HAP-1 (cell line): Measurements from ENCODE around the gene INPP5A.

Source experiments
- DNase-seq, 2 experiments: peaks; one replicate each; pipeline ENCODE4 v3.0.0-alpha.2; 2016 to 2020; ENCODE audit warnings: low spot score in 2 of 2
- H3K27me3 ChIP-seq: fragments of 250-450 bp; sonication (Bioruptor Pico); 2 replicates; pipeline ENCODE4 v1.5.1; 2020; ENCODE audit warnings: low read depth, mild to moderate bottlenecking, moderate library complexity
- H3K36me3 ChIP-seq: fragments of 250-450 bp; sonication (Bioruptor Pico); replicated peaks from 2 replicates; pipeline ENCODE4 v1.5.1; 2020; ENCODE audit warnings: mild to moderate bottlenecking
- H3K4me1 ChIP-seq: fragments of 250-450 bp; sonication (Bioruptor Pico); 2 replicates; pipeline ENCODE4 v1.5.1; 2020; ENCODE audit warnings: mild to moderate bottlenecking
- H3K4me3 ChIP-seq: fragments of 250-450 bp; sonication (Bioruptor Pico); 2 replicates; pipeline ENCODE4 v1.5.1; 2020; ENCODE audit warnings: mild to moderate bottlenecking, moderate library complexity
- H3K9me3 ChIP-seq: fragments of 250-450 bp; sonication (Bioruptor Pico); 2 replicates; pipeline ENCODE4 v1.5.1; 2020; ENCODE audit warnings: mild to moderate bottlenecking, moderate library complexity
- in situ Hi-C: fragments of 300-500 bp; cut with MboI; formaldehyde crosslinking; loops from 3 replicates; pipeline ENCODE4 v1.14.3; 2020; ENCODE audit warnings: low sequenced_read_pairs, inconsistent platforms, mixed read lengths

The INPP5A gene

DNA sequence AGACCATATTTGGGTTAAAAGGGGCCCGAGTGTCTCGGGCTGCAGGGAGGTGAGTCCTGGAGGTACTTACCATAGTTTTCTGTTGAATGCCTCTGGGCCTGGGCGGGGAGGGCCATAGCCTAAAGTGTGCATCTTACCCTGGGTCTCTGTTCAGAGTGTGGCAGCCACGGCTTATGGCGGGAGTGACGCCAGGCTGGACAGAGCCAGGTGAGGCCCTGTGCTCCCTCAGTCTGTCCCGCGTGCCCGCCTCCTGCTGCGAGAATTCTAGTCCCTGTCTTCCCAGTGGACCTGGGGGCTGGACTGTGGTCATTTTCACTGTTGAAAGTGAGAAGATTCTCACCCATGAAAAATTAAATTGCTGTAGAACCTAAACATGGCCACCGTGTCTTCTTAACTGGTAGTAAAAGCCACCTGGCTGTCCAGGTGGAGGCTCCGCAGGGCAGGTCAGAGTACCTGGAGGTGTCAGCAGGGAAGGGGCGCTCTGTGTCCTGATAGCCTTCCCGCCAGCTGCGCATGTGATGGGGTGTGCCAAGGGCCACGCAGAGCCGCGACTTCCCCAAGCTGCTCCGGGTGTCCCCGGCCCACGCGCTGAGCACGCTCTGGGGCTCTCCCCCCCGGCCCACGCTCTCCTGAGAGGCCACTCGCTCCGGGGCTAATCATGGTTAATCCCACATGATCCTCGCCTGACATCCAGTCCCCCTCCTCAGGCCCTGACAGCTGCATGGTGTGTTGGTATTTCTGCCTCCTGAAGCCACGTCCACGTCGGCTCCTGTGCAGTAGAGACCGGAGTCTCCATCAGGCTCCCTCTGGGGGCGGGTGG lies 20.3 kb downstream of the INPP5A start:
- no peaks in the 10 kb centered on the region for H3K4me1 ChIP-seq
- DNase-seq: no peak
- H3K9me3 ChIP-seq: no peaks in the 10 kb centered on the region
- no peaks in the 10 kb centered on the region for H3K27me3 ChIP-seq
- H3K36me3 ChIP-seq: no peaks in the 10 kb centered on the region
- in situ Hi-C loops: no loop called here
- no peak overlapping the region for H3K4me3 ChIP-seq

DNA sequence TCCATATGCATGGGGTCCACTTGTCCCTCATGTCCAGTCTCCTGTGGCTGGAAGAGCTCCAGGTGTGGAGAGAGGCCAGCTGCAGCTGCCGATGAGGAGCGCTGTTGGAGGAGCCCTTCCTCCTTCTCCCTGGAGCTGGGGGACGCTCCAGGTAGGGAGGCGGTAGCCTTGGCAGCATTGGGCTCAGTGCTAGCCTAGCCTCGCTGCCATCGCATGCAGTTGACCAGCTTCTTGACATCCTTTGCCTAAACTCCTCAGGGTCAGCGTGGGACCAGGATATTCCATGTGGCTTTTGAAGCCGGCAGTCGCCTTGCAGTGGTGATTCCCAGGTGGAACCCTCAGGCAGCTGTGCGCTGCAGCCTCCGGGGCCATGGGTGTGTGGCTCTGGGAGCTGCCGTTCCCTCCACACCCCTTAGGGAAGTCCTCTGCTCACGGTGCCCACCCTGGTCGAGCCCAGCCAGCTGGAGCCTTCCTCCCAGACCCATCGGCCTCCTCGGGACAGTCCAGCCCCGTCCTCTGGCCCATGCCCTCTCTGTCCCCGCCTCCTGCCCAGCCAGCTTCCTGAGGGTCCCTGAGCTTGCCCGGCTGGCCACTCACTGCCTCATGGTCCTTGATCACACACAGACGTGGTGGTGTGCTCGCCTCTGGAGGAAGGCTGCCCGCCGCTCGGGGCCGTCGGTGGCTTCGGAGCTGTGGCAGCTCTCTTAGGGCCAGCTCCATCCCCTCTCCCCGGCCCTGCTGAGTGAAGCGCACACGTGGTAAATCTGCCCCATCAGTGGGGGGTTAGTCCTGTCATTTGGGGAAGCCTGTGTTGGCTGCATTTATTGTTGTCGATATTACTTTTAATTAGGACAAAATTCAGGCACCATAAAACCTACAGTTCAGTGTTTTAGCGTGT lies 21.2 kb downstream of the INPP5A start:
- Histone ChIP-seq H3K9me3 (no peaks in the 10 kb centered on the region), H3K27me3 (no peaks in the 10 kb centered on the region), H3K4me3 (no peak overlapping the region), H3K4me1 (no peaks in the 10 kb centered on the region), H3K36me3 (no peaks in the 10 kb centered on the region)
- no peak for DNase-seq
- in situ Hi-C loops: no loop called here

DNA sequence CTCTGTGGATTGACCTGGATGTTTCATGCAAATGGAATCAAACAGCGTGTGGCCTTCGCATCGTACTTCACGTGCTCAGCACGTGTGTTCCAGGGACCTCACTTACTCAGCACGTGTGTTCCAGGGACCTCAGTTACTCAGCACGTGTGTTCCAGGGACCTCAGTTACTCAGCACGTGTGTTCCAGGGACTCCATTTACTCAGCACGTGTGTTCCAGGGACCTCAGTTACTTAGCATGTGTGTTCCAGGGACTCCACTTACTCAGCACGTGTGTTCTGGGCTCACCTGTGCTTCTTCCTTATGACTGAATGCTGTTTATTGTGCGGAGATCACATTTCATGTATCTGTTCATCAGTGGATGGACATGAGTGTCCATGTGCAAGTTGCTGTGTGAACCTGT lies 22.0 kb downstream of the INPP5A start:
- H3K36me3 ChIP-seq: no peaks in the 10 kb centered on the region
- H3K9me3 ChIP-seq: no peaks in the 10 kb centered on the region
- H3K27me3 ChIP-seq: no peaks in the 10 kb centered on the region
- no peak for DNase-seq
- H3K4me3 ChIP-seq: no peak overlapping the region
- no peaks in the 10 kb centered on the region for H3K4me1 ChIP-seq
- in situ Hi-C loops: no loop called here

DNA sequence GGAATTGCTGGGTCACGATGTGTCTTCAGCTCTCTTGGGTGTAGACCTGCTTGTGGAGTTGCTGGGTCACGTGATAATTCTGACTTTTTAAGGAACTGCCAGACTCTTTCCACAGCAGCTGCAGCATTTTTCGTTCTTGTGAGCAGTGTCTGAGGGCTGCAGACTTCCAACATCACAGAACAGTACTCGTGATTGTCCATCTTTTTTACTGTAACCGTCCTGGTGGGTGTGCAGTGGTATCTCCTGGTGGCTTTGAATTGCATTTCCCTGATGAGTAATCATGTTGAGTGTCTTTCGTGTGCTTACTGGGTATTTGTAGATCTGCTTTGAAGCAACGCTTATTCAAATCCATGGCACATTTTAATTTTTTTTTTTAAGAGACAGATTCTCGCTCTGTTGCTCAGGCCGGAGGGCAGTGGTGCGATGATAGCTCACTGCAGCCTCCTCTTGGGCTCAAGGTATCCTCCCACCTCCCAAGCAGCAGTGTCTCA lies 22.7 kb downstream of the INPP5A start:
- Histone ChIP-seq H3K27me3 (no peaks in the 10 kb centered on the region), H3K4me3 (no peak overlapping the region), H3K9me3 (no peaks in the 10 kb centered on the region), H3K4me1 (no peaks in the 10 kb centered on the region), H3K36me3 (no peaks in the 10 kb centered on the region)
- DNase-seq: no peak
- in situ Hi-C loops: no loop called here

DNA sequence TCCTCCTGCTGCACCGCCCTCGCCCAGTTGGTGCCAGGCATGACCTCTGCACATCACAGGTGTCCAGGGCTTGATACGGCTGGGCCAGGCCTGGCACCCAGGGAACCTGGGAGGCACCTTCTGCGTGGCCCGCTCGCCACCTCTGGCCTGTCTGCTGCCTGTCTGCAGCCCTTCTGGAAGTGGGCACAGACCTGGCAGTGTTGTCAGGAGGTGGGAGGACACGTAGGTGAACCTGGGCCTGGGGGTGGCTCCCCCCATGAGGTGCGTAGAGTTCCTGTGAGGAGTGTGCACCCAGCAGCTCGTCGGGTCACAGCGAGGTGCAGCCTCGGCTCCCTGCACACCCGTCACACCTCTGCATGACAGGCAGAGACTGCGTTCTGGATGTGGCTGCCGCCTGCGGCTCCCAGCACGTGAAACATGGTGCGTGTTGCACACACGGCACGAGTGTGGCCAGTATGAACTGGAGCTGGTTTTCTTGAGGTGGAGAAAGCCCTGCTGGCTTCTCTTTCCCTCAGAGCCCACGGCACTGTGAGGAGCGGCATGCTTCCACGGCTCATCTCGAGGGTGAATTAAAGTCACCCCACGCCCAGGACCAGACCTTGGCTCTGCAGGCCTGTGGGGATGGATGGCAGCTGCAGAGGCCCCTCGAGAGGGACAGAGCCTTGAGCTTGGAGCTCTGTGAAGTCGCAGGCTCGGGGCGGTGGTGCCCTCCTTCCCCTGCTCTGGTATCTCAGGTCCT lies 24.8 kb downstream of the INPP5A start:
- Histone ChIP-seq H3K9me3 (no peaks in the 10 kb centered on the region), H3K4me1 (no peaks in the 10 kb centered on the region)

DNA sequence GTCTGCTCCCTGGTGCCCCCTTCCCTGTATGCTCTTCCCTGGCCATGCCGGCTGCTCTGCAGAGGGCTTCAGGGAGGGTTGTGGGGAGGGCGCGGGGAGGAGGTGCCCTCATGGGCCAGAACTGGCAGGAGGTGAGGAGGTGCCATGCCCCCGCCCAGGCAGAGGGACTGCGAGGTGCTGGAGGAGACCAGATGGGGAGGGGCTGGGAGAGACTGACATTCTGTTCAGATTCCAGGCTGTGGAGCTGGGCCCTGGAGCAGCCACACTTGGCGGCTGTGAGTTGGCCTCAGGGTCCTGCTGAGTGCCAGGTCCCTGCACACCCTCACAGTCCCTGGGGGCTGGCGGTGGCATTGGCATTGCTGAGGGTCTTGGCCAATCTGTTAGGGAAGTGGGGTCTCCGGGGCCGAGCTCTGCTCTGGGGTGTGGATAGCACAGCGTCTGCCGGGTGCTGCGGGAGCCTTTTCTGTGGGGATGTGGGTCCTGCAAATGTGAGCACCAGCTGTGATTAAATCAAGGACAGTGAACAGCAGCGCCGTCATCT lies 25.4 kb downstream of the INPP5A start:
- H3K36me3 ChIP-seq: no peaks in the 10 kb centered on the region

More for the DNA sequence above, 24.8 kb downstream of the INPP5A start:
- Histone ChIP-seq H3K36me3 (no peaks in the 10 kb centered on the region), H3K27me3 (no peaks in the 10 kb centered on the region), H3K4me3 (no peak overlapping the region)
- in situ Hi-C loops: no loop called here
- no peak for DNase-seq

DNA sequence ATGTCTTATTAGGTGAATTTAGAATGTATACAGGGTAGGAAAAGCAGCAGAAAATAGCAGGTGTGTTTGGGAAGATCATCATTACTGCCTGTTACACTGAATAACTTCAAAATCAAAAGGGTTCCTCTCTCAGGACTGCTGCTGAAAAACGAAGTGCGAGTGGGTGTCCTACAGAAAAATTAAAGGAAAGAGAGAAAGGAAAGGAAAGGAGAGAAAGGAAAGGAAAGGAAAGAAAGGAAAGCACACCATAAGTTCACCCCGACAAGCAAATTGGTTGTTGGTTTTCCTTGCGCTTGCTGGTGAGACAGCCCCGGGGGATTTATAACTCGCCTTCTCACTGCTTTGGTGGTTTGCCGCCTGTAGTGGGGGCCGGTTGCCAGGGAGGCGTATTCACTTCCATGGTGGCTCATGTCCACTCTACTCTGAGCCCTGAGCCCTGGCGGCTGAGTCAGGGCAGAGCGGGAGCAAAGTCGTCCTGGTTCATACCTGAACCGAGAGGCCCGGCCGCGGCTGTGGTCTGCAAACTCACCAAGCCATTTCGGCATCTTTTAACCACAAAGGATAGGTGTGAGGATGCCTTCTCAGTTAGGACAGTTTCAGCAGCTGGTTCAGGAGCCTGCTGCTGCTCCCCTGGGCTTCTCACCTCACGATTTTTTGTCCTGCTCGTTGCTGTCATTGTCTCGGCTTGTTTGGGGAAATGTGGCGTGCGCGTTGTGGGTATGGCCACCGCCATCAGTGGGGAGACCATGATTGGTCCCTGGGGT lies 26.1 kb downstream of the INPP5A start:
- Histone ChIP-seq H3K4me1 (no peaks in the 10 kb centered on the region), H3K9me3 (no peaks in the 10 kb centered on the region), H3K36me3 (no peaks in the 10 kb centered on the region), H3K27me3 (no peaks in the 10 kb centered on the region), H3K4me3 (no peak overlapping the region)
- no peak for DNase-seq
- in situ Hi-C loops: no loop called here

More for the DNA sequence above, 25.4 kb downstream of the INPP5A start:
- DNase-seq: no peak
- Histone ChIP-seq H3K27me3 (no peaks in the 10 kb centered on the region), H3K9me3 (no peaks in the 10 kb centered on the region), H3K4me3 (no peak overlapping the region), H3K4me1 (no peaks in the 10 kb centered on the region)
- in situ Hi-C loops: no loop called here

DNA sequence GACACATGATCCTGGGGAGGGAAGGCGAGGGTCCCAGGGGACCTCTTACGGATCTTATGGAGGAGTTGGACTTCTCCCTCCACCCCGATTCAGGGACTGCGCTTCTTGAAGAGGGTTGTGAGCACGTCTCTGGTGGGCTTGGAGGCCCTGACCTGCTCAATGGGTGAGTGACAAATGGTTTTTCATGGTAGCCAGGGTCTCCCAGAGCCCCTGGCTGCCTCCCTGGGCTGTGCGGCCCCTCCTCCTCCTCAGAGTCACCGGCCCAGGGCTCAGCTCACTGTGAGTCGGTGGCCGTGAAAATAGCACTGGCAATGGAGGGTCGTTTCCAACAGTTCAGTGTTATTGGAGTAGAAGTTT lies 26.6 kb downstream of the INPP5A start:
- in situ Hi-C loops: no loop called here
- Histone ChIP-seq H3K4me1 (no peaks in the 10 kb centered on the region), H3K27me3 (no peaks in the 10 kb centered on the region)

DNA sequence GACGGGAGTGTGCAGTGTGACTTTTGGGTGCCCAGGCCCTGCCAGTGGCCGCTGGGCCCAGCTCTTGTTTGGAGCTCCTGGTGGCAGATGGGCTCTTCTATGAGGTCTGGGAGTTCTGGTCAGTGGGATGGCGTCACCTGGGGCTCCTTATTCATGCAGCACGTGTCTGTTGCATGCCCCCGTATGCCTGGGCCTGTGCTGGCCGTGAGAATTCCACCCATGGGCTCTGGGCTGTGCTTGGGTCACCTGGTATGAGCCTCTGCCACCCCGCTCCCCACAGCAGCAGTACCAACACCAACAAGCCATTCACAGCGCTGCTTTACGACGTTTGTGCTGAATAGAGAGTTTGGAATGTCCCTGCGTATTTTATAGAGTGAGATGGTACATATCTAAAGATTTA lies 27.1 kb downstream of the INPP5A start:
- no peak for DNase-seq
- in situ Hi-C loops: no loop called here
- Histone ChIP-seq H3K36me3 (no peaks in the 10 kb centered on the region), H3K27me3 (no peaks in the 10 kb centered on the region), H3K4me3 (no peak overlapping the region), H3K9me3 (no peaks in the 10 kb centered on the region), H3K4me1 (no peaks in the 10 kb centered on the region)

More for the DNA sequence above, 26.6 kb downstream of the INPP5A start:
- no peak for DNase-seq
- Histone ChIP-seq H3K36me3 (no peaks in the 10 kb centered on the region), H3K9me3 (no peaks in the 10 kb centered on the region), H3K4me3 (no peak overlapping the region)

DNA sequence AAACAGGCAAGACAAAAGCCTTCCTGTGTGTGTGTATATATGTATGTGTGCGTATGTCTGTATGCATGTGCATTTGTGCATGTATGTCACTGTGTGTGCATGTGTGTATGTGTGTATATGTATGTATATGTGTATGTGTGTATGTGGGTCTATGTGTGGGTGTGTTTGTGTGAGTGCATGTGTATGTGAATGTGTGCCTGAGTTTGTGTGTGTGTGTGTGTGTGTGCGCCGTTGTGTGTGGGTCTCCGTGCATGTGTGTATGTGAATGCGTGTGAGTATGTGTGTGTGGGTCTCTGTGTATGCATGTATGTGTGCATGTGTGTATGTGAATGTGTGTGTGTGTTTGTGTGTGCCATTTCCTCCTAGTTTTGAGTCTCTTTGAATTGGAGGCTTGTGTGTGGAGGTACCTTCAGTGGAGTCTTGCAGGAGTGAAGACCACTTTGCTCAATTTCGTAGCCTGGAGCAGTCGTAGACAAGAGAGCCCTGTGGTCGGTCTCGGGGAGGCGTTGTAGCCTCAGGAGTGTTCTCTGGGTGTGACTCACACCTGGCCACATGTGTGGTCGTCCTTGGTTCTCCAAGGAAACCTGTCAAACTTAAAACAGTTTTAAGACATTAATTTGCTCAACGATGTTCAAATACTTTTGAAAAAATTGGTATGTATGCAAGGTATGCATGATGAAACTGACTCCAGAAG lies 28.1 kb downstream of the INPP5A start:
- Histone ChIP-seq H3K4me3 (no peak overlapping the region), H3K27me3 (no peaks in the 10 kb centered on the region), H3K4me1 (no peaks in the 10 kb centered on the region), H3K9me3 (no peaks in the 10 kb centered on the region), H3K36me3 (no peaks in the 10 kb centered on the region)
- in situ Hi-C loops: no loop called here
- DNase-seq: no peak

DNA sequence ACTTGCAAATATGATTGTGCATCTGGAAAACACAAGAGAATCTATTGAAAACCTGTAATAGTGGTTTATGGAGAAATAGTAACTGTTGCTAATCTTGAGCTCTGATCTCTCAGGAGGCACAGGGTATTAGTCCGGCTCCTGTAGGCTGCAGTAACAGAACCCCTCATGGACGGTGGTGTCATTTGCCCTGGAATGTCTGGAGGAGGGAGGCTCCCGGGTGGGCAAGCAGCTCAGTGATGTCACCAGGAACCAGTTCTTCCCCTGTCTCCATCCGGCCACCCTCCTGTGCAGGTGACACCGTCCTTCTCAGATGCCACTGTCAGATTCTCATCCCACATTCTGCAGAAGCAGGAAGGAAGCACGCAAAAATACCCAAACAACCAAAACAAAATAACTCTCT lies 29.3 kb downstream of the INPP5A start:
- in situ Hi-C loops: no loop called here
- no peaks in the 10 kb centered on the region for H3K27me3 ChIP-seq
- no peak for DNase-seq
- H3K4me3 ChIP-seq: no peak overlapping the region
- no peaks in the 10 kb centered on the region for H3K36me3 ChIP-seq
- no peaks in the 10 kb centered on the region for H3K9me3 ChIP-seq
- no peaks in the 10 kb centered on the region for H3K4me1 ChIP-seq

DNA sequence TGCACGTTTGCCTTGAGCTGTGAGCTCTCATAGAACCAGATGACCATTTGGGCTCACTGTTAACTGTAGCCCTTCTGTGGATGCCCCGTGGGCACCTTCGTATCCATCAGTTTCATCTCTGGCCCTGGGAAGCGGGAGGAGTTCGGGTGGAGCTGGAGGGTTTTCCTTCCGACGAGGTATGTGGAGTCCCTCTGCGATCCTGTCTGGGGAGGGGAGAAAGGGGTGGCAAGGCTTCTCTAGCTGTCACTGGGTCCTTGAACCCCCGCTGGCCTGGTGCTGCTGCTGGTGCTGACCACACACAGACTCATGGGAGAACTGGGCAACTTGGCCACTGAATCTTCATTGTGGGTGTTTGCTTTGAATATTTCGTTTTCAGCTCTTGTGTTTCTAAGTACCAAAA lies 32.7 kb downstream of the INPP5A start:
- H3K4me3 ChIP-seq: no peak overlapping the region
- H3K4me1 ChIP-seq: no peaks in the 10 kb centered on the region
- H3K9me3 ChIP-seq: no peaks in the 10 kb centered on the region
- in situ Hi-C loops: no loop called here
- H3K36me3 ChIP-seq: no peaks in the 10 kb centered on the region
- no peaks in the 10 kb centered on the region for H3K27me3 ChIP-seq
- DNase-seq: no peak
